Left renal pelvis (tissue), 4 donors: ENCODE measurements around the gene VWA3B. TPM values are rescaled to one million over a fixed set of nuclear protein-coding genes. Genes with fewer than 3 reads are reported as not detected.
"Not testable (repeated sequence)": the region's sequence is repeated elsewhere in the genome, so short reads cannot be mapped to it uniquely, and the experiment has no call there.

Experiments
- DNase-seq, 4 donors: peaks; one replicate each; pipeline ENCODE4 v3.0.0-alpha.2; 2013; ENCODE audit warnings: low read depth in 4 of 4, low spot score in 3 of 4
- polyA plus RNA-seq, 4 donors: library from polyadenylated mRNA; unstranded; fragments of 120-200 nt; gene quantifications; one replicate each; pipeline ENCODE4 v1.2.1, GENCODE V29; 2013; ENCODE audit not compliant: insufficient read length in 4 of 4

The VWA3B gene
- polyA plus RNA-seq, 4 donors = 0.26 to 0.94 (median 0.70) TPM

- not testable (repeated sequence) for DNase-seq
These were observed 43.1 kb downstream of the VWA3B start for GRCh38 chr2:98130073-98130472.

GRCh38 chr2:98134172-98135005, 47.4 kb downstream of the VWA3B start:
- no peak for DNase-seq

DNA sequence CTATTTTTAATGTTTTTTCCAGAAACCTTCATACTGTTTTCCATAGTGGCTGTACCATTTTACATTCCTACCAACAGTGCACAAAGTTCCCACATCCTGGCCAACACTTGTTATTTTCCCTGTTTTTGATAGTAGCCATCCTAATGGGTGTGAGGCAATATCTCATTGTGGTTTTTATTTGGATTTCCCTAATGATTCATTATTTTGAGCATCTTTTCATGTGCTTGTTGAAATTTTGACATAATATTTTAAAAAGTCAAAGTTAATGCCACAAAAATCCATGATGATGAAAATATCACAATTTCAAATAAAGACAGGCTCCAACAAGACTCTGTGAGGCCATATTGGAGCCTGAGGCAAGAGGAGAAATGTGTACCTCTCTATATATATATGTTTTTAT, 50.2 kb downstream of the VWA3B start:
- DNase-seq = no peak

DNA sequence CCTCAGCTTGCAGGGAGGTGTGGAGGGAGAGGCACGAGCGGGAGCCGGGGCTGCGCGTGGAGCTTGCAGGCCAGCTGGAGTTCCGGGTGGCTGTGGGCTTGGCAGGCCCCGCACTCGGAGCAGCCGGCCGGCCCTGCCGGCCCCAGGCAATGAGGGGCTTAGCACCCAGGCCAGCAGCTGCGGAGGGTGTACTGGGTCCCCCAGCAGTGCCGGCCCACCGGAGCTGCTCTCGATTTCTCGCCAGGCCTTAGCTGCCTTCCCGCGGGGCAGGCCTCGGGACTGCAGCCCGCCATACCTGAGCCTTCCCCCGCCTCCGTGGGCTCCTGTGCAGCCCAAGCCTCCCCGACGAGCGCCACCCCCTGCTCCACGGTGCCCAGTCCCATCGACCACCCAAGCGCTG, 52.0 kb downstream of the VWA3B start:
- DNase-seq = not testable (repeated sequence)

- no peak for DNase-seq
These were observed 53.2 kb downstream of the VWA3B start for GRCh38 chr2:98140210-98140609.

GRCh38 chr2:98142106-98142791, 55.3 kb downstream of the VWA3B start:
- DNase-seq = no peak

GRCh38 chr2:98145070-98145469, 58.1 kb downstream of the VWA3B start:
- no peak for DNase-seq

- not testable (repeated sequence) for DNase-seq
These were observed 60.9 kb downstream of the VWA3B start for GRCh38 chr2:98147900-98148299.

DNA sequence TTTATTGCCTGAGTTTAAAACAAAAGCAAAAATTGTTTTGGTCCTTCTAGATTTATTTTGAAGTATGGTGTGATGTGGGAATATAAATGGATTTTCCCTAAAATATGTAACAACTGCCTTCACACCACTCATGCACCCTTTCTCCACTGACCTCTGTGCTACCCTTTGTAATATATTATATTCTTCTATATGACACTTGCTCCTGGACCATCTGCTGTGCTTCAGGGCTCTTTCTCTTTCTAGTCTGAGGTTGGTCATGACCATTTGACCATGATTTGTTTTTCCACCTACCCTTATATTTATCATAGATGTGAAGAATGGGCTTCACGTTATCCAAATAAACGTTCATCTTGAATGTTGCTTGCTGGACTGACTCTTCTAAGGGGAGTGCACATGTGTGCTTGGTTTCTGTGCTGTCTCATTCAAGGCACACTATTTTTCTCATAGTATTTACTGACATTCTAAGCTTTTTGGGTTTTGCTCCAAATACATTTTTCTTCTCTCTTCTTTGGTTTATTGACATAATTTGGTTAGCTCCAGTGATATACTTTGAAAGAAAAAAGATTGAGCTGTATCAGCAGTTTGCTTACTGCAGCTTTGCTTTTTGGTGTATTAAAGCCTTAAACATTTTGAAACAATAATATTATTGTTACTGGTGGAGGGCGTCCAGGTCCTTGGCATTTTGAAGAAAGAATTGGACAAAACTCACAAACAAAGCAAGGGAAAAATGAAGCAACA, 61.8 kb downstream of the VWA3B start:
- DNase-seq = no peak

DNA sequence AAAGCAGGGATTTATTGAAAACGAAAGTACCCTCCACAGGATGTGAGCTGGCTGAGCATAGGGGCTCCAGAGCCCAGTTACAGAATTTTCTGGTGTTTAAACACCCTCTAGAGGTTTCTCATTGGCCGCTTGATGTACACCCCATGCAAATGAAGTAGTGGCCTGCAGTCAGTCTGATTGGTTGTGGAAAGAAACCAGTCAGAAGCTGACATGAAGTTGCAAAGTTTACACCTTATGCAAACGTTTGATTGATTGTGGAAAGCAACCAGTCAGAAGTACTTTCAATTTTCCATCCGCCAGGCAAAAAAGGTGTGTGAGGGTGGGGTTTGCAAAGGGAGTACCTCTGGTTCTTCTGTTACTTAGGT, 62.3 kb downstream of the VWA3B start:
- DNase-seq = no peak

DNA sequence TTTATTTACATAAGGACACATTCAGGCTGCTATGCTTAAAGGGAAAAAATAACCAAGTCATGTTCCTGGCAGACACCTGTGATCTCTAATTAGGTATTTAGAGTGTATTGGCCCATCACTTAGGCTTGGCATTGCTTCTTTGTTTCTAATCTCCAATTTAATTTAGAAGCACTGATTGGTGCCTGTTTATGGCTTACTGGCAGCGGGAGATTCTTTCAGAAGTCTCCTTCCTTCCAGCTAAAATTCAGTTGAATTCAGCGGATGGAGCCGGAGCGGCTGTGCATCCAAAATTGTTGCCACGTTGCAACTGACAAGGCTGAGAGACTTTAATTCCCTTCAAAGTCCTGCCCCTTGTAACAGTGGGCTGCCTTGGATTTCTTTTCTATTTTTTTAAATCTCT, 66.5 kb downstream of the VWA3B start:
- no peak for DNase-seq

- no peak for DNase-seq
These were observed 68.3 kb downstream of the VWA3B start for GRCh38 chr2:98155291-98155690.

GRCh38 chr2:98155716-98156115, 68.7 kb downstream of the VWA3B start:
- no peak for DNase-seq

DNA sequence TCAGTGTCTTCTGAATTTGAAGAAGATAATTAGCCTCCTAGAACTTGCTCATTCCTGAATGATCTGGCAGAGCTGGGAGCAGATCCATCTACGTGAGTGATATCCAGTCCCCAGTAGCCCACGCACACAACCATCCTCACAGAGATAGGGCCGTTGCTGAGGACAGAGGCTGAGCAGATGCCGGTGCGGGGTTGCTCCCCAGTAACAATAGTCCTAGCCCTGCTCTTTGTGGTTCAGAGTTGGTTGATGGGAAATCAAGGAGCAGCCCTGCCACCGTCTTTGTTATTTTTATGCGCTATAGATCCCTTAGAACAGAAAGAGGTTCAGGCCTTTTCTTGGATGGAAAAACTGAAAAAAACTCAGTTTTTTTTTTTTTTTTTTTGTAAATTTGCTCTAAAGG, 69.3 kb downstream of the VWA3B start:
- DNase-seq = no peak

DNA sequence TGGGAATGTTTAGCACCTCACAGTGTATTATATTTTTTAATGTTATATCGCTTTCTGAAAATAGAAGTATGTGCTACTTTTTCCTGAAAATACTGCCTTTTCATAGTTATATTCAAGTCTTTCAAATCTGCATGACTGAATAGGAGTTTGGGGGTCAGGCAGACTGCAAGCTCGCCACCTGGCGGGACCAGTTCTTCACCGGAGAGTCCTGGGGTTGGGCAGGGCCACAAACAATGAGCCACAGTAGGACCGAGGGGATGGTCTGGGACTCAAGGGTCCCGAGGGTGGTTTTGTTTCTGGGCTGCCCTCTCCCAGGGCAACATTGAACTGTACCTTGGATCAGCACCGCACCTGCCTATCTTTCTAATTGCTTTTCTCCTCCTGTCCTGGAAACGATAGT, 70.6 kb downstream of the VWA3B start:
- DNase-seq = no peak

DNA sequence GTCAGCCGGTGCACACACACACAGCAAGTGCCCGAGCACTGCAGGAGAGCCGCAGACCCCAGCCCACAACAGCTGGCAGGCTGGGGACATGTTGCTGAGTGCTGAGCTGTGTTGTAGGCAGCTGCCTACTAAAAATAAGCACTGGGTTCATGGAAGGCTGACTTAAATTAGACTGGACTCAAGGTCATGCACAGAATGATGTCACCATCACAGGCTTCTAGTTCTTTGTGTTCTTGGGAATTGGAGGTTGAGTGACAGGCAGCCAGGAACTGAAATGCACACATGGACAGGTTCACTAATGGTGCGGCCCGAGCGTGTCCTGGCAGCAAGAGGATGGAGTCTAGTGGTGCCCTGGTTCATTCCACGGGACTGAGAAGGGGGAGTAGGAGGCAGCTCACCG, 71.3 kb downstream of the VWA3B start:
- DNase-seq = no peak

DNA sequence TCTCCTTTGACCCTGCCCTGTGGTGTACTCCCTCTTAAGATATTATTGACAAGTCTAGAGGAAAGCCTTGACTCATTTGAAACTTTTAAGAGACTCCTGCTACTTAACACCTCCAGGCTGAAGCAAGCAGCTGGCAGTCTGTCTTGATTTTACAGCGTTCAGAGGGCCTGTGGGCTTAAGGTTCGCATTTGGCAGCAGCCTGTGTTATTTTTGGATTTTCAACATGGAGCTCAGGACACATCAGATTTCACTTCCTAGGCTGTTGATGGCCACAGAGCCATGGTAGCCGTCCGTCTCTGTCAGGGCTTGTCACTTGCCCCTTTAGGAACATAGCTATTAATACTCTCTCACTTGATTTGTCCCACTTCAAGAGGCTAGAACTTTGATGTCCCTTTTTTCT, 73.6 kb downstream of the VWA3B start:
- DNase-seq = no peak

DNA sequence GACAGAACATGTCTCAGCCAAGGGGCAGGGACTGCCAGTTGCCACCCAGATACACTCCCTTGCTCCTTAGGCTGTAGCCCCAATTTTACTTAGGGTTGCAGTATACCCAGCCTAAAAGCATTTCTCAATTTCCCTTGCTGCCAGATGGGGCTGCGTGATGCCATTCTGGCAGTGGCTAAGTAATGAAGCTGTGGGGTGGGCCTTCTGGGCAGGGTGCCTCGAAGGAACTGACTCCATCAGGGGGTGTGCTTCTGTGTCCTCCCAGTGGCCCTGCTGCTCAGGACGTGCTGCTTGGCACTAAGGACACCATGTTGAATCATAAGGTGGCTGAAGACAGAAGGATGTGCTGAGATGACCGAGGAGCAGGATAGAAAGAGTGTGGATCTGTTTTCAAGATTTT, 74.2 kb downstream of the VWA3B start:
- DNase-seq = no peak

DNA sequence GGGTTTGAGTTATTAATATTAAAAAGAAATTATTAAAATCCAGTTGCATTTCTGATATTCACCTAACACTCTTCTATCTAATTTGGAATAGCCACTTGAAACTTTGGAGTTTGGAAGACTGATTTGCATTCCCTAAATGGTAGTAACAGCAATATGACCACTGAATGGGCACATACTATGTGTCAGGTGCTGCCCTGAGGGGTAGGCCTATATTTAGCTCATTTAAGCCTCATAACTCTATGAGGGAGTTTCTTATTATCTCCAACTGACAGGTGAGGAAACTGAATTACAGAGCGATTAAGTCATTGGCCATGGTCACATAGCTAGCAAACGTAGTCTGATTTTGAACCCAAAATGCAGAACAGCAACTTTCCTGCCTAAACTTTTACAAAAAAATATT, 77.3 kb downstream of the VWA3B start:
- DNase-seq = no peak

DNA sequence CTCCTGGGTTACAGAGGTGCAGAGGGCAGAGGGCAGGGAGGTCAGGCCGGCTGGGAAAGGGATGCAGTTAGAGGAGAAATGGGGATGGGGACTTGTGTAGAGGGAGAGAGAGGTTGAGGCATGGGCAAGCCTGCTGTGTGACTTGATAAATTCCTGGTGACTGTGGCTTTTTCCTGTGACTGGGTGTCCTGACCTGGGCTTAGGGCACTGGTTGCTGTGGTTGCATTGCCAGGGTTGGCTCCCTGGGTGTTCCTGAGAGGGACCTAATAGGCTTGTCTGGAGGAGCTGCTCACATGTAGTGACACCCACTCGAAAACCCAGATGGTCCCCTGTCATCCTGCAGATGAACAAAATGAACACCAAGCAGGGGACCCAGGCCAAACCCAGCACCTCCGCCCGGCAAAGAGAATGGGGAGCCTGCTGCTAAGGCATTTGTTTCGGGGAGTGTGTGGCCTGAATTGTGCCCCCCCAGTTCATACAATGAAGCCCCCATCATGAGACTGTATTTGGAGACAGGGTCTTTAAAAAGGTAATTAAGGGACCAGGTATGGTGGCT, 78.6 kb downstream of the VWA3B start:
- DNase-seq = no peak

- DNase-seq = no peak
These were observed 80.9 kb downstream of the VWA3B start for GRCh38 chr2:98167916-98168315.
